Fibroblast of pulmonary artery (primary cell): ENCODE data around the gene KCNQ1.

Experiments used
- DNase-seq: peaks from one replicate; pipeline ENCODE4 v3.0.0-alpha.2; 2010; ENCODE audit warnings: low read depth
- H3K4me3 ChIP-seq: replicated peaks from 2 replicates; pipeline ENCODE4 v1.5.1; 2011; ENCODE audit warnings: low read depth, mild to moderate bottlenecking, control low read depth, low read length, moderate library complexity
- CTCF ChIP-seq: IDR thresholded peaks from 2 replicates; pipeline ENCODE4 v1.5.1; 2011; ENCODE audit warnings: mild to moderate bottlenecking, control low read depth, low read length, inconsistent platforms; ENCODE audit errors: missing control alignments

Gene KCNQ1

DNA sequence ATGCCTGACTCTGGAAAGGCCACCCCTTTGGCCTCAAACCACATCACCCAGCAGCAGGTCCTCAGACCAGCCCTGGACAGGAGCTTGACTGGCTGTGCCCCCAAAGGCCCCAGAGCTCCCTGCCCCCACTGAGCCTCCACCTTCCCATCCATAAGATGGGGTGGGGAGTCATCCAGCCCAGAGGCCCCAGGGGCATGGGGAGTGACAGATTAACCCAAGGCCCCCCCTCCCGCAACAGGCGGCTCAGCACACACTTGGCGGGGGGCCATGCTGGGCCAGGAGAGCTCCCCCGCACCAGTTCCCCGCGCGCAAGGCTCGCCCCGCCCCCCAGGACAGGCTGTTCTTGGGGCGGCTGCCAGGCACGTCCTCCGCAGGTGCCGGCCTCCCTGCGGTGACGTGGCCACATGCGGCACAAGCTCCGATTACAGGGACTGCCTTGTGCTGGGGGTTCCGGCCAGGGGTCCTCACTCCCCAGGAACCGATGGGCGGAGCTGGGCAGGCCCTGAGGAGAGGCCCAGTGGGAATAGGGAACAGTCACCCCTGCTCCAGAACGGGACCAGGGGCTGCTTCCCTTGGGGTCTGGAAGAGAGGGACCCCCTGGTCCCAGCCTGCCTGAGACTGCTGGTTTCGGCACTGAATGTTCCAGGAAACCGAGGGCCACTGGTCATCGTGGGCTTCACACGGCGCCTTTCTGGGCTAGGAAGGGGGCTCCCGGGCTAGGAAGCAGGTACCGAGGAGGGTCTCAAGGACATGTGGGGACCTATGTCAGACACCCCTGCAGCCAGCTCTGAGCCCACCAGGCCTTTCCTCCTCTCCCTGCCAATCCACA, 445.9 kb downstream of the KCNQ1 start:
- no peak for TF ChIP-seq CTCF
- DNase-seq, result peak; percentile 81
- H3K4me3 ChIP-seq, result no peak overlapping the region

- TF ChIP-seq CTCF, result peak; percentile 1
- no peak for DNase-seq
- H3K4me3 ChIP-seq, result no peak overlapping the region
These were observed 446.8 kb downstream of the KCNQ1 start for GRCh38 chr11:2891326-2892214.

DNA sequence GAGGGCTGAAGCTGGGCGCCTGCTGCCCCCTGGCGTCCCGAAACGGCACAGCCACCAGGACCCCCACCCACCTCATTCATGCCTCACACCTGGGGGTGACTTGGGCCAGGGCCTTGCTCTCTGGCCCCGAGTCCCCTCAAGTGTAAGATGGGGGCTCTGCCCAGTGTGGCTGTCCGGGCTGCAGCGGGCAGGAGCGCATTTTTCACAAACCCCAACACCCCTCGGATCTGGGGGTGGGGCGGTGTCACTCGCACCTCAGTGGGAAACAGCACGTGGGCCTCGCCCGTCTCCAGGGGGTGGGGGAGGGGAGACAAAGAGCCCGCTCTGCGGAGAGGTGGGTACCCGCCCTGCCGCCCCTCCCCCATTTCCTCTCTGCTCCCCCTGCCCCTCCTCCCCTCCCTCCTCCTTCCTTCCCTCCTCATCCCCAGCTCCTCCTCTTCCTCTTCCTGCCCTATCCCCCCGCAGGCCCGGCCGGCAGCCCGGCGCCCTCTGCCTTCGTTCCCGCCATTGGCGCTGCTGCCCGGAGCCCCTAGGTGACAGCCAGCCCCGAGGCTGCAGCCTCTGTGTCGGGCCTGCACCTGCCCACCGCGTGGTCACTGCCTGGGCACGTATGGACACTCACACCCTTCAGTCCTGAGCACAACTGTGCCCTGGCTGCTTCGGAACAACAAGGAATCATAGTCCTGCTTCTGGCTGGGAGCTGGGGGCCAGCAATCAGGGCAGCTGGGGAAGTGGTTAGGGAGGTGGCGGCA, 447.6 kb downstream of the KCNQ1 start:
- DNase-seq, result peak; percentile 60
- TF ChIP-seq CTCF, result peak; percentile 83
- peak overlapping the region; percentile 51 for H3K4me3 ChIP-seq

- no peak for DNase-seq
- TF ChIP-seq CTCF, result peak; percentile 20
- peak overlapping the region; percentile 51 for H3K4me3 ChIP-seq
These were observed 448.2 kb downstream of the KCNQ1 start for GRCh38 chr11:2892967-2893528.

- TF ChIP-seq CTCF, result no peak
- H3K4me3 ChIP-seq, result no peak overlapping the region
- no peak for DNase-seq
These were observed 449.1 kb downstream of the KCNQ1 start for GRCh38 chr11:2893935-2894334.

DNA sequence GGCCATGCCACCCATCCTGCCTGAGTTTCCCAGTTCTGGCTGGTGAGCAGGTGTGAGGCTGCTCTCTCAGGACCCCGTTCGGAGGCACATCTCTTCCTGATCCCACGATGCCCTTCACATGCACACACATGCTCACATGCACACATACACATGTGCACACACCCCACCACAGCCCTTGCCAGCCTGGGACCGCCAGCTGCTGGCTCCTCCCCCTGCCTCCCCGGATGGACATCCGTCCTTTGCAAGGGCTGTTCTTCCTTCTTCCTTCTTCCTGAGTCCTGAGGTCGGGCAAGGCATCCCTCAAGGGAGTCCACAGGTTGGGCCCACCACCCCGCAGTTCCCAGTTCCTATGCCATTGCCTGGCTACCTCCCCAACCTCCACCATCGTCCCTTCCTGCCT, 451.2 kb downstream of the KCNQ1 start:
- no peak overlapping the region for H3K4me3 ChIP-seq
- no peak for DNase-seq
- no peak for TF ChIP-seq CTCF
